DMS114 treated with DMSO at 0.1 percent for 48 hours (cell line): ENCODE data around the gene PERM1.
"Not testable (repeated sequence)": the region's sequence is repeated elsewhere in the genome, so short reads cannot be mapped to it uniquely, and the experiment has no call there.

Experiments
- DNase-seq: peaks from one replicate; lab custom pipeline; 2025; ENCODE audit not compliant: unreplicated experiment; lab: John Stamatoyannopoulos, UW

Gene PERM1

DNA sequence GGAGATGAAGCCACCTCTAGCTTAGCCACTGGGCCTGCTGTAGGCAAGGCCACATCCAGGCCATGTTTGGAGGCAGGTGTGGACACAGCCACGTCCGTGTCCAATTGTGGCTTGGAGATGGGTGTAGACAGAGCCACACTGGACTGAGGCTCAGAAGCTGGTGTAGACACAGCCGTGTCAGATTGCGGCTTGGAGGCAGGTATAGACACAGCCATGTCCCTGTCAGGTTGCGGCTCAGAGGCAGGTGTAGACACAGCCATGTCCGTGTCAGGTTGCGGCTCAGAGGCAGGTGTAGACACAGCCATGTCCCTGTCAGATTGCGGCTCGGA is 2.2 kb downstream of the PERM1 start:
- DNase-seq, result no peak

DNA sequence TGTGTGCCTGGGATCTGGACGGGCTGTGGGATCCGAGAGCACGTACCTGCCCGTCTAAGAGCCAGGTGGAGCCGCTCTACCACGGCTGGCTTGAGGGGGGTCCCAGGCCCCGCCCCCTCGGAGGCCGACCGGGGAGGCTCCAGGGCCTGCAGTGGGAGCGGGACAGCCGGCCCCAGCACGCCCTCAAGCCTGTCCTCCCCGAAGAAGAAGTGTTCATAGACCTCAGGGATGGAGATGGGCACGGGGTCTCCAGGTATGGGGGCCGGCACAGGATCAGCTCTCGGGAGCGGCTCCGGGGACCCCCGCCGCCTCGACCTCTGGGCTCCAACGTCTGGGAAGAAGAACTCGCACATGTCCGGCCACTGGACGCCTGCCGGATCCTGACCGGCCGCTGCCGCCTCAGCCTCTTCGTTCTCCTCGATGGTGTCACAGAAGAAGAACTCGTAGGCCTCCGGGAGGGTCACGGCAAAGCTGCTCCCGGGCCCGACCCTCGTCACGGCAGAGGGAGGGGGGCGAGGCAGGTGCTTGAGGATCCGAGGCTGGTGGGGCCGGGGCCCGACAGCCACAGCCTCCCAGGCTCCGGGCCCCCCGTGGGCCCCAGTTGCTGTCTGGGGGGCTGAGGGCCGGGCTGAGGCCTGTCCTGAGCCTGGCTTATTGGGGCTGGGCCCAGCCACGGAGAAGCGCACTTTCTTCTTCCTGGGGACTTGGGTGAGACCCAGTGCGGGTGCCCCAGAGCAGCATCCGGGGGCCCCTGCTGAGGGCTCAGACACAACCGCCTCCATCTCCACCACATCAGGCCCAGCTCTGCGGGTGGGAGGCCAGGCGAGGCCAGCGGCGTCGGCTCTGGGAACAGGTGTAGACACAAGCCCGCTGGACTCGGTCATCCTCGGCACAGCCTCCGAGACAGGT is 2.8 kb downstream of the PERM1 start:
- no peak for DNase-seq

DNA sequence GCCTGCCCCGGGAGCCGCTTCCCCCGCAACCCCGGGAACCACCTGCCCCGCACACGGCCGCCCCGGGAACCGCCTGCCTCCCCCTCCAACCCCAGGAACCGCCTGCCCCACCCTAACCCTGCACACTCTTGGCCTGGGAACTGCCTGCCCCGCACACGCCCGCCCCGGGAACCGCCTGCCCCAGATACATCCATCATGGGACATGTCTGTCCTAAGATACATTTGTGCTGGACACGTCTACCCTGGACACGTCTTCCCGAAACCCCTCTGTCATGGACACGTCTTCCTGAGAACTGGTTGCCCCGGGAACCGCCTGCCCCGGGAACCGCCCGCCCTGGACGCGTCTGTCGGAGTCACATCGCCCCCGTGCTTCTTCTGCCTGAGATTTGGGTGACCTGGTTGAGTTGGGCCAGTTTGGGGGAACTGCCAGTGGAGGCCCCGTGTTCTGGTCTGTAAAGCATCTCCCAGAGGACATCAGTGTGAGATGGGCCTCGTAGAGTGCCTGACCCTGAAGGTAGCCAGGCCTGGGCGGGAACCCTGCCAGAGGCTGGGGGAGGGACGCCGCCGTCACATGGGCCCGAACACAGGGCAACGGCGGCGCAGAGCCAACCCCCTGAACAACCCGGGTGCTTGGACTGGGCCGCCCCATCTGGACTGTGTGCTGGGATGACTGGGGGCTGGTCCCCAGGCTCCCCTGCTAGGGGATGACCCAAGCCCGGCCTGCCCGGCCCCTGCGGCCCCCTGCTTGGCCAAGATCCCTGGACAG is 3.6 kb downstream of the PERM1 start:
- DNase-seq, result no peak

- not testable (repeated sequence) for DNase-seq
Observed at GRCh38 chr1:976791-977190, 5.1 kb downstream of the PERM1 start.

- peak; percentile 63 for DNase-seq
Observed at GRCh38 chr1:975896-976683, 5.8 kb downstream of the PERM1 start.

DNA sequence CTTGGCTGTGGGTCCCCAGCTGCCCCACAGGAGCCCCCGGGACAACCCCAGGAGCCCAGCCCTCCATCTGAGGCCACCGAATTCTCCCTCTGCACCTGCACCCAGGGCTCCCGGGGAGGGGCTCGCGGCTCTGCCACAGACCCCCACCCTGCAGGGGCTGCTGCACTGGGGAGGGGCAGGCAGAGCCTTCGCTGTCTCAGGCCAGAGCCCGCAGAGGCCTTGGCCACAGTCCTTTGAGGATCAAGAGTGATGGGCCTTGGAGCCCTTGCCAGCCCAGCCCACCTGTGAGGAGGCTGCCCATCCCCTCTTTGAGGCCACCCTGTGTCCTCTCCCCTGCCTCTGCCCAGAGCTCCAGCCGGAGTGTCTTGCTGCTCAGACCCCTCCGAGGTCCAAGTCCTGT is 6.5 kb downstream of the PERM1 start:
- DNase-seq, result no peak

- no peak for DNase-seq
Observed at GRCh38 chr1:974687-975328, 7.1 kb downstream of the PERM1 start.

DNA sequence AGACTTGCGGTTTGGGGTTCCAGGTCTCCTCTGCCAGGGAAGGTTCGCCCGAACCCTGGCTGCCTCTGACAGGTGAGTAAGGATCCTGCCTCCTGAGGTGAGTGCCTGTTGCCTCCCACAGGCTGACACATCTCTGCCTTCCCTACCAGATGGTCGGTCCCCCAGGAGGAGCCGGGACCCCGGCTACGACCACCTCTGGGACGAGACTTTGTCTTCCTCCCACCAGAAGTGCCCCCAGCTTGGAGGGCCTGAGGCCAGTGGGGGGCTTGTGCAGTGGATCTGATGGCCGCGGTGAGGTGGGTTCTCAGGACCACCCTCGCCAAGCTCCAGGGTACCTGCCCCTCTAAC is 7.6 kb downstream of the PERM1 start:
- DNase-seq, result no peak

GRCh38 chr1:973459-974292 is 8.2 kb downstream of the PERM1 start:
- DNase-seq, result no peak

DNA sequence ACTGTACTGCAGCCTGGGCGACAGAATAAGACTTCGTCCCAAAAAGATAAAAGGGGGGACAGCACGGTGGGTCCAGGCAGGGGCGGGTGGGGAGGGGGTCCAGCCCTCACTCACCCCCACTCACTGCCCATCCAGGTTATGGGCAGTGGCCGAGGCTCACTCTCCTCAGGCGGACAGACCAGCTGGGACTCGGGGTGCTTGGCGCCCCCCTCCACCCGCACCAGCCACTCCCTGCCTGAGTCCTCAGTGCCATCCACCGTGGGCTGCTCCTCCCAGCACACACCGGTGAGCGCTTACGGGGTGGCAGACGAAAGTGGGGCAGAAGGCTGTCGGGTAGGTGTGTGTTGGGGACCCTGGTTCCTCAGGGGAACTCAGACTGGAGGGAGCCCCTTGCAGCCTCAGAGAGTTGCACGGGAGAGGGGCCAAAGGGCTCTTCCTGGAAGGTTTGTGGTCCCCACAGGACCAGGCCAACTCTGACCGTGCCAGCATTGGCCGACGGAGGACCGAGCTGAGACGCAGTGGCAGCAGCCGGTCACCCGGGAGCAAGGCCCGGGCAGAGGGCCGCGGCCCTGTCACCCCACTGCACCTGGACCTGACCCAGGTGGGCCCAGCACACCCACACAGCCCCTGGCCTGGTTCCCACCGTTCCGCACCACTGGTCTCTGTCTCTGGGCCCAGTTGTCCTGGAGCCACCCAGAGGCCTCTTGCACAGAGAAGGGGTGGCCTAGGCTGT is 9.0 kb downstream of the PERM1 start:
- no peak for DNase-seq

GRCh38 chr1:971751-972506 is 10.0 kb downstream of the PERM1 start:
- DNase-seq, result no peak

GRCh38 chr1:970973-971730 is 10.7 kb downstream of the PERM1 start:
- DNase-seq, result no peak

DNA sequence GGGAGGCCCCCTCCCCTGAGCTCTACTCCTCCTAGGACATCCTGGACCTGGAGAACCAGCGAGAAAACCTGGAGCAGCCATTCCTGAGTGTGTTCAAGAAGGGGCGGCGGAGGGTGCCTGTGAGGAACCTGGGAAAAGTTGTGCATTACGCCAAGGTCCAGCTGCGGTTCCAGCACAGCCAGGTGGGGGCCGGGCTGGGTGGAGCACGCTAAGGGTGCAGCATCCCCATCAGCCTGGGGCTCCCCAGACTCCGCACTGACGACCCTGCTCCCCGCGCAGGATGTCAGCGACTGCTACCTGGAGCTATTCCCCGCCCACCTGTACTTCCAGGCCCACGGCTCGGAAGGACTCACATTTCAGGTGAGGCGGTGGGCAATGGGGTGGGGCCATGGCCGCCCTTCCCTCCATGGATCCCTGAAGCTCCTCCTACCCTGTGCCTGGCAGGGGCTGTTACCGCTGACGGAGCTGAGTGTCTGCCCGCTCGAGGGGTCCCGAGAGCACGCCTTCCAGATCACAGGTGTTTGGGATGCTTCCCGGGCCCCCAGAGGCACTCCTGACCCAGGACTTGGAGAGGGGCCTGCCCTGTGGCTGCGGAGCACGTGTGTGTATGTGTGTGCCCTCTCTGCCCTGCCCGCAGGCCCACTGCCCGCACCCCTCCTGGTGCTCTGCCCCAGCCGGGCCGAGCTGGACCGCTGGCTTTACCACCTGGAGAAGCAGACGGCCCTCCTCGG is 11.5 kb downstream of the PERM1 start:
- DNase-seq, result no peak

DNA sequence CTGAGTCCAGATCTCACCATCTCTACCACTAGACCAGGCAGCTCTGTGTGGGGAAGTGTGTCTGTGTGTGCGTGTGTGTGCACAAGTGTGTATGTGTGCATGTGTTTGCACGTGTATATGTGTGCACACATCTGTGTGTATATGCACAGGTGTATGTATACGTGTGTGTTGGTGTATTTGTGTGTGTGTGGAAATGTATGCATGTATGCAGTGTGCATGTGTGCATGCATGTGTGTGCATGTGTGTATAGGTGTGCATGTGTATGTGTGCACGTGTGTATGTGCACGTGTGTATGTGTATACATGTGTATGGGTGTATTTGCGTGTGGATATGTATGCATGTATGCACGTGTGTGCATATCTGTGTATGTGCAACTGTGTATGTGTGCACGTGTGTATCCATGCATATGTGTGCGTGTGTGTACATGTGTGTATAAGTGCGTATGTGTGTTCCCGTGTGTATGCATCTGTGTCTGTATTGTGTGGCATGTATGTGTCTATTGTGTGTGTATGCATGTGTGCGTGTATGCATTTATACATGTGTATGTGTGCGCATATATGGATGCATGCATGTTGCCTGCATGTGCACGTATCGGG is 12.5 kb downstream of the PERM1 start:
- no peak for DNase-seq

GRCh38 chr1:967466-968343 is 14.2 kb downstream of the PERM1 start:
- DNase-seq, result no peak

DNA sequence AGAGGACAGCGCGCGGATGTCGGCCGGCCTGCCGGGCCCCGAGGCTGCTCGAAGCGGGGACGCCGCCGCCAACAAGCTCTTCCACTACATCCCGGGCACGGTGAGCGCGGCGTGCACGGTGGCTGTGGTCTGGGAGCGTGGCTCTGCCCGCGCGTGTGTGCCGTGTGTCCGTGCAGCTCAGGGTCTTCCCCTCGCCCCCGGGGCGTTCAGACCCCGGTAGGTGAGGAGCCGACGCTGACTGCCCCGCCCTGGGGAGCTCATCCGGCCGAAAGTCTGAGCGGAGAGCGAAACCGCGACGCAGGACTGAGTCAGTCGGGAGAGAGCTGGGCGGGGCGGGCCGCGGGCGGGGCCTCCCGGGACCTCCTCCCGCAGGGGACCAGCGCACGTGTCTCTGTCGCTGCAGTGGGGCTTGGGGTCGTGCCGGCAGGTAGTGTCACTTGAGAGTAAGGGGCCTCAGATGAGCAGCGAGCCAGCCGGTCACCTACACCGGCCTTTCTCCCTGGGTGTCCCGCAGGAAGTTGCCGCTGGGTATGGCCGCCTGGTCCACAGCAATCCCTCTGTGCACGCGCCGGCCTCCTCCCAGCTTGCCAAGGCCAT is 15.1 kb downstream of the PERM1 start:
- DNase-seq, result peak; percentile 30
